Endometrial microvascular endothelial cells (primary cell): ENCODE results near the gene HSPA1B. TPM values are rescaled to one million over a fixed set of nuclear protein-coding genes. Genes with fewer than 3 reads are reported as not detected.
"Not testable (repeated sequence)": the region's sequence is repeated elsewhere in the genome, so short reads cannot be mapped to it uniquely, and the experiment has no call there.

ENCODE experiments used
- in situ Hi-C: cut with HindIII; loops from 2 replicates; pipeline ENCODE4 v1.10.0; 2017; ENCODE audit warnings: low sequenced_read_pairs, low pct_unique_long_range_greater_than_20kb; ENCODE audit errors: inconsistent ontology term
- total RNA-seq: library from RNA; depleted of rRNA; stranded (reverse); fragments of >200 nt; gene quantifications from one replicate; pipeline ENCODE4 v1.2.3, GENCODE V29; 2015; ENCODE audit errors: inconsistent ontology term

The HSPA1B gene
- total RNA-seq, 1 donor from 2014 or later, result 120 TPM

GRCh38 chr6:31821301-31822035 lies 6.1 kb upstream of the HSPA1B start:
- in situ Hi-C loops, result no loop called here

DNA sequence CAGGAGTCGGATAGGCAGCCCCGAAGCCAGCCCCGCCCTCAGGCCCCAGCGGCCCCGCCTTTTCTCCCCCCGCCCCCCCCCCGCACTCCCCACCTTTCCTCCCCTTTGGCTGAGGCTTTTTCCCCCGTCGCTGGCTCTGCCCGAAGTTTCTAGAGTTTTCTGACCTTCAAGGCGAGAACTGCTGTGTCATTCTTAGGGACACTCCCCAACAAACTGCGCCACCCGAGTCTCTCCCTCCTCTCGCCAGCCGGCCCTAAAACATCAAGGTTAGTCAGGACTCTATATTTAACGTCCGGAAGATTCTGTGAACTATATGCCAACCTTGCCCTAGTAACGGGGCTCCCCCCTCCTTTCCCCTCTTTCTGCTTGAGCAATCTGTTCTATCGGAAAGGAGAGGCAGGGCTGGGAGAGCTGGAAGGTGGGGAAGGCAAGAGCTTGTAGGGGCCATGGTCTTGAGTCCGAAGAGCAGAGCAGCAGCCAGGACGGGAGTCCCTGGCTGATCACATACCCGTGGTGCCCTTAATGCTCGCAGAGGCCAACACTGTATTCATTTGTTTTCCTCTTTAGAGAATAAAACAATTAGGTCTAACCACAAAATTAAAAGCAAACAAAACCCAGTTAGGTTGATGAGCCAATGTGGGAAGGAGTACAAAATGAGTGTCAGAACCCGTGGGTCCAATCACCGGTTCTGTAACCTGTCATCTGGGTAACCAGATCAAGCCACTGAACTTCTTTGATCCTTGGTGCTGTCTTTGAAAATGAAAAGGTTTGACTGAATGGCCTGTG lies 5.3 kb upstream of the HSPA1B start:
- in situ Hi-C loops, result no loop called here

- in situ Hi-C loops, result not testable (repeated sequence)
Observed at GRCh38 chr6:31823592-31824196, 3.8 kb upstream of the HSPA1B start.

- in situ Hi-C loops, result no loop called here
Observed at GRCh38 chr6:31825553-31825952, 2.0 kb upstream of the HSPA1B start.

DNA sequence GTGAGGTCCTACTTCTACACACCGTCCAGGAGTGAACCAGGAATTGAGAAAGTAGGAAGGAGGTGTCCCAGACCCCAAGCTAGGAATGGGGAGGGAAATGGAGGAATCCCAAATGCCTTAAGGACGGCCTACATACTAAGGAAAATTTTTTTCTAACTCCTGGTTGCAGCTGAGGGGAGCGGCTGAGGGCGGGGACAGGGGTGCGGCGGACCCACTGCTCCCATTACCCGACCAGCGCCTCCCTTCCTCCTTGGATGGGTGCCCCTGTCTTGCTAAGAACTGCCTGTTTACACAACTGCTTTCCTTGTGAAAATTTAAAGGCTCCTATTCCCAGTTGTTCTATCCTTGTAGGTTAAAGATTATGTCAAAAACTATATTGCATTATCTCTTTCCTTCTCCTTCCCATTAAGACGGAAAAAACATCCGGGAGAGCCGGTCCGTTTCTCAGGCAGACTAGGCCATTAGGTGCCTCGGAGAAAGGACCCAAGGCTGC lies 699 bp upstream of the HSPA1B start:
- in situ Hi-C loops, result no loop called here

GRCh38 chr6:31829633-31830283 lies 2.2 kb downstream of the HSPA1B start:
- in situ Hi-C loops, result no loop called here

DNA sequence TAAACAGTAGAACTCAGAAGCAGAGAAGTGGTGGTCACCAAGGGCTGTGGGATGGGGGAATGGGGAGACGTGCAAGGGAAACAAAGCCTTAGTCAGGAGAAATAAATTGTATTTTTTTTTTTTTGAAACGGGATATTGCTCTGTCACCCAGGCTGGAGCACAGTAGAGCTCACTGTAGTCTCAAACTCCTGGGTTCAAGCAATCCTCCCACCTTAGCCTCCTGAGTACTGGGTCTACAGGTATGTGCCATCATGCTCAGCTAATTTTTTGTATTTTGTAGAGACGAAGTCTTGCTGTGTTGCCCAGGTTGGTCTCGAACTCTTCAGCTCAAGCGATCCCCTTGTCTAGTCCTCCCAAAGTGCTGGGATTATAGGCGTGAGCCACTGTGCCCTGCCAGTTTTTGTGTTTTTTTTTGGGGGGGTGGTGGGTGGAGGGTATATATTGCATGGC lies 3.4 kb downstream of the HSPA1B start:
- in situ Hi-C loops, result no loop called here

DNA sequence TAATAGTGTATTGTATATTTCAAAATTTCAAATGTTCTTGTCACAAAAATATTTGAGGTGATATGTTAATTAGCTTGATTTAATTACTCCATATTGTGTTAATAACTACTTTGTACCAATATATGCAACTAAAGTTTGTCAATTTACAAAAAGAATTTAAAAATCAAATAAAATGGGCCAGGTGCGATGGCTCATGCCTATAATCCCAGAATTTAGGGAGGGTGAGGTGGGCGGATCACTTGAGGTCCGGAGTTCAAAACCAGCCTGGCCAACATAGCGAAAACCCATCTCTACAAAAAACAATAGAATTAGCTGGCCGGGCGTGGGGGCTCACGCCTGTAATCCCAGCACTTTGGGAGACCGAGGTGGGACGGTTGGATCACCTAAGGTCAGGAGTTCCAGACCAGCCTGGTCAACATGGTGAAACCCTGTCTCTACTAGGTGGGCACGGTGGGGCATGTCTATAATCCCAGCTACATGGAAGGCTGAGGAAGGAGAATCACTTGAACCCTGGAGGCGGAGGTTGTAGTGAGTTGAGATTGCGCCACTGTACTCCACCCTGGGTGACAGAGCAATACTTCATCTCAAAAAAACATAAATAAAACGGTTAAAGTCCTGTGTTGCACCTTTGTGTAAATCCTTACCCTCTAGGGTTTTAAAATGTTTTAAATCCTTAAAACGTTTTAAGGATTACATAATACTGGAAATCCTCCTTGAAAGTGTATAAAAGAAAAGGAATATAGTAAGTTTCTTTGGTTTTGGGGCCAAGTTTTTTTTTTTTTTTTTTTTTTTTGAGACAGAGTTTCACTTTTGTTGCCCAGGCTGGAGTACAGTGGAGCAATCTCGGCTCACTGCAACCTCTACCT lies 4.0 kb downstream of the HSPA1B start:
- in situ Hi-C loops, result no loop called here

- in situ Hi-C loops, result no loop called here
Observed at GRCh38 chr6:31834367-31835250, 7.1 kb downstream of the HSPA1B start.

DNA sequence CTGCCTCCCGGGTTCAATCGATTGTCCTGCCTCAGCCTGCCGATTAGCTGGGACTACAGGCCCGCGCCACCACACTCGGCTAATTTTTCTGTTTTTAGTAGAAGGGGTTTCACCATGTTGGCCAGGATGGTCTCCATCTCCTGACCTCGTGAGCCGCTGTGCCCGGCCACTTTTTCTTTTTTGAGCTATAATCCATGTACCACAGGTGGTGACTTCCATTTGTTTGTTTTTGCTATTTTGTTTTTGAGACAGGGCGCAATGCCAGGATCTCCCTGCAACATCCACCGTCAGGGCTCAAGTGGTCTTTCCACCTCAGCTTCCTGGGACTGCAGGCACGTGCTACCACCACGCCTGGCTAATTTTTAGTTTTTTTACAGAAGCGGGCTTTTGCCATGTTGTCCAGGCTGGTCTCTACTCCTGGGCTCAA lies 8.5 kb downstream of the HSPA1B start:
- in situ Hi-C loops, result no loop called here

GRCh38 chr6:31836474-31837368 lies 9.2 kb downstream of the HSPA1B start:
- in situ Hi-C loops, result no loop called here

DNA sequence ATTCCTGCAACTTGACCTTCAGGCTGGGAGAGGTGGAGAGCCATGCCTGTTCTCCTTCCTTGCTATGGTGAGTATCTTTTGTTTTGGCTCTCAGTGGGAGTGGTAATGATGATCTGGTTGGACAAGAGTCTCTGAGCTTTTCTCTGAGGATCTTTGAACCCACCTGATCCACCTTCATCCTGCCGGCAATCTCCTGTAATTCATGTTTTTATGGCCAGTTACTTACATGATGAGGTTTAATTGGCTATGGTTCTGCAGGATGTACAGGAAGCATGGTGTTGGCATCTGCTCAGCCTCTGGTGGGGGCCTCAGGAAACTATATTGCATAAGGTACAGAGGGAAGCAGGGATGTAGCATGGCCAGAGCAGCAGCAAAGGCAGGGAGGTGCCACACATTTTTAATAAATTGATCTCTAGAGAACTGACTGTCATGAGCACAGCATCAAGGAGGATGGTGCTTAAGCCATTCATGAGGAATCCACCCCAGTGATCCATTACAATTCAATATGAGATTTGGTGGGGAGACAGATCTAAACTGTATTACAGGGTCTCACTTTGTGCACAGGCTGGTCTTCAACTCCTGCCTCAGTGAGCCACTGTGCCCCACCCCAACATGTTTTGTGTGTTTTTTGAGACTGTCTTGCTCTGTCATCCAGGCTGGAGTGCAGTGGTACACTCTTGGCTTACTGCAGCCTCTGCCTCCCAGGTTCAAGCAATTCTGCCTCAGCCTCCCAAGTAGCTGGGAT lies 10.0 kb downstream of the HSPA1B start:
- in situ Hi-C loops, result no loop called here

DNA sequence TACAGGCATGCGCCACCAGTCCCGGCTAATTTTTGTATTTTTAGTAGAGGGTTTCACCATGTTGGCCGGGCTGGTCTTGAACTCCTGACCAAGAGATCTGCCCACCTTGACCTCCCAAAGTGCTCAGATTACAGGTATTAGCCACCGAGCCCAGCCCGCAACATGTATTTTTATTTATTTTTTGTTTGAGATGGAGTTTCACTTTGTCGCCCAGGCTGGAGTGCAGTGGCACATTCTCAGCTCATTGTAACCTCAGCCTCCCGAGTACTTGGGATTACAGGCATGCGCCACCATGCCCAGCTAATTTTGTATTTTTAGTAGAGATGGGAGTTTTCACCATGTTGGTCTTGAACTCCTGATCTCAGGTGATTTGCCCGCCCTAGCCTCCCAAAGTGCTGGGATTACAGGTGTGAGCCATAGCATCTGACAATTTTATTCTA lies 10.6 kb downstream of the HSPA1B start:
- in situ Hi-C loops, result not testable (repeated sequence)

DNA sequence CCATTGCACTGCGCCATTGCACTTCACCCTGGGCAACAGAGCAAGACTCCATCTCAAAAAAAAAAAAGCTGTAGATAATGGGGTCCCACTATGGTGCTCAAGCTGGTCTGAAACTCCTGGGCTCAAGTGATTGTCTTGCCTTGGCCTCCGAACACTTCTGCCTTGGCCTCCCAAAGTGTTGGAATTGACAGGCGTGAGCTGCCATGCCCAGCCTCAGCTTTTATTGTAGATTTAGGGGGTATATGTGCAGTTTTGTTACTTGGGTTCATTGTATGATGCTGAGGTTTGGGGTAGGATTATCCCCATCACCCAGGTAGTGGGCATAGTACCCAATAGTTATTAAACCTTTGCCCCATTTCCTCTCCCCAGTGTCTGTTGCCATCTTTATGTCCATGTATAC lies 11.4 kb downstream of the HSPA1B start:
- in situ Hi-C loops, result no loop called here

- in situ Hi-C loops, result not testable (repeated sequence)
Observed at GRCh38 chr6:31839779-31840126, 12.2 kb downstream of the HSPA1B start.

DNA sequence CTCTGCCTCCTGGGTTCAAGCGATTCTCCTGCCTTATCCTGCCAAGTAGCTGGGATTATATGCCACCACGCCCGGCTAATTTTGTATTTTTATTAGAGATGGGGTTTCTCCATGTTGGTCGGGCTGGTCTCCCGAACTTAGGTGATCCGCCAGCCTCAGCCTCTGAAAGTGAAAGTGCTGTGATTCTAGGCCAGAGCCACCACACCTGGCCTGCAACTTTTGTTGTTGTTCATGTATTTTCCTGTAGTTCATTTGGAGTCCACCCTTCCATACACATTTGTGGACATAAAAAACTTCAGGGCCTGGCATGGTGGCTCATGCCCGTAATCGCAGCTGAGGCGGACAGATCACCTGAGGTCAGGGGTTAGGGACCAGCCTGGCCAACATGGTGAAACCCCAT lies 14.5 kb downstream of the HSPA1B start:
- in situ Hi-C loops, result no loop called here
